HG03558 (cell line): ENCODE data around the gene HDDC3.

Experiments used
- ATAC-seq: cut with Tn5 transposase; IDR thresholded peaks from one replicate; pipeline ENCODE4 v1.9.1; 2021; ENCODE audit warnings: moderate number of reproducible peaks; ENCODE audit not compliant: unreplicated experiment; ENCODE audit errors: extremely low read depth

Gene HDDC3, protein sequence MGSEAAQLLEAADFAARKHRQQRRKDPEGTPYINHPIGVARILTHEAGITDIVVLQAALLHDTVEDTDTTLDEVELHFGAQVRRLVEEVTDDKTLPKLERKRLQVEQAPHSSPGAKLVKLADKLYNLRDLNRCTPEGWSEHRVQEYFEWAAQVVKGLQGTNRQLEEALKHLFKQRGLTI

DNA sequence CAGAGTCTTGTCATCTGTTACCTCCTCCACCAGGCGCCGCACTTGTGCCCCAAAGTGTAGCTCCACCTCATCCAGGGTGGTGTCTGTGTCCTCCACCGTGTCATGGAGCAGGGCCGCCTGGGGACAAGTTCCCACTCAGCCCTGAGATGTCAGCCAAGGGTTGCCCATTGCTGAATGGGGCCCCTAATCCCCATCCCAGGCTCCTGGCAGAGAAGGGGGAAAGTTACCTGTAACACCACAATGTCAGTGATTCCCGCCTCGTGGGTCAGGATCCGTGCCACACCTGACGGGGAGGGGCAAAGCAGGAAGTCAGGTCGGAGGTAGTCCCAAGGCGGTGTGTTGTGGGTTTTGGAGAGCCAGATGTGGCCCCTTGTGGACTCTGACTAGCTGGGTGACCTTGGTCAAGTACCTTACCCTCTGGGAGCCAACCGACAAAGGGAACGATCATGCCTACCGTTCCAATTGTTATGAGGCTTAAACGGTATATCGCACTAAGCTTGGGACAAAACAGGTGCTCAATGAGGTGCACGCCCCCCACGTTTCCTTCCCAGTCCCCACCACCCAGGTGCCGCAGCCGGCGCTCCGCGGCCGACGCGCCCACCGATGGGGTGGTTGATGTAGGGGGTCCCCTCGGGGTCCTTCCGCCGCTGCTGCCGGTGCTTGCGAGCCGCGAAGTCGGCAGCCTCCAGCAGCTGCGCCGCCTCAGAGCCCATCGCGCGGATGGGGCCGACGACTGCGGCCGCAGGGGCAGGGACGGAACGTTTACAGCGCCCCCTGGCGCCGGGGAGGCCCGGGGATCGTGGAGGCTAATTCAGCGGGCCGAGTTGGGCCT lies at the start of gene HDDC3:
Gene HDDC3, minus strand, starts transcription at position 722 of the 832 bp plus-strand sequence. Its CDS starts 9 bp downstream, at position 713.
- ATAC-seq = peak; percentile 36

DNA sequence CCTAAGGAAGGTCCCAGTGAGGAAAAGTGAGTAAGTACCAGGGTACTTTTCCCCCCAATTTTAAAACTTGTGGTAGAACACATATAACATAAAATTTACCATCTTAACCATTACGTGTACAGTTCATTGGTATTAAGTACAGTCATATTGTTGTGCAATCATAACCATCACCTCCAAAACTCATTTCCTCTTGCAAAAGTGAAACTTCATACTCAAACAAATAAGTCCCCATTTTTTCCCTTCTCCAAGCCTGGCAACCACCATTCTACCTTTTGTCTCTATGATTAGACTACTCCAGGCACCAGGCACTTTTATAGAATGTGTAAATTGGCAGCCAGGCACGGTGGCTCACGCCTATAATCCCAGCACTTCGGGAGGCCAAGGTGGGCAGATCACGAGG lies 49.8 kb upstream of the HDDC3 start:
- peak; percentile 17 for ATAC-seq

DNA sequence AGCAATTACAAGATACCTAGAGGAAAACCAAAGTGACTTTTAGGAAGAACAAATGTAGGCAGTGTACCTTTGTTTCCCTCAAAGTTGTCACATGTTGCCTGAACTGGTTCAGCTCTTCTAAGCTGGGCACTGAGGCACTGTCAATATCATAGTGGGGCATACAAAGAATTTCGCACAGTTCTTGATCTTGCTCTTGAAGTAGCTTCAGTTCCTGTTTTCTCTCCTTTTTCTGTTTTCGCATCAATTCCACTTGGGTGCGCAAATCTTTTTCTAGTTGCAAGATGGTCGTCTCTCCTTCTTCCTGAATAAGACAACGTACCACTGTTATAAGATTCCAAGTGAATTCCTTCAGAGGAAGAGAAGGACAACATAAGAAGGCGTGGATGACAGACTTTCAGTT lies 49.3 kb upstream of the HDDC3 start:
- peak; percentile 48 for ATAC-seq

DNA sequence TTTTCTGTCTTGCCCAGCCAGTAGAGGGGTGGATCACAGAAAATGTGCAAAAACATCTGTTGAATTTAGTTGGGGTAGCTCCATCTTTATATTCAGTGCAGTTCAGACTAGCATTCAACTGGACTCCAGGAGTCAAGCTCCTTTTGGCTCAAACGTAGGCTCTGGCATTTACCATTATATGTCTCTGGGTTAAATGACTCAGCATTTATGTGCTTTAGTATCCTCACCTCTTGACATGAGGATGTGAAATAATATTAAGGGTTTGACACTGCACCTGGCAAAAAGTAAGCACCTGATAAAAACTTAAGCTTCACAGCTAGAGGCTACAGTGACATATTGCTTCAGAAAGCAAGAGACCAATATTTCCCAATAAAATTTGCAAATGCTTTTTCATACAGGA lies 47.2 kb upstream of the HDDC3 start:
- ATAC-seq = no peak

DNA sequence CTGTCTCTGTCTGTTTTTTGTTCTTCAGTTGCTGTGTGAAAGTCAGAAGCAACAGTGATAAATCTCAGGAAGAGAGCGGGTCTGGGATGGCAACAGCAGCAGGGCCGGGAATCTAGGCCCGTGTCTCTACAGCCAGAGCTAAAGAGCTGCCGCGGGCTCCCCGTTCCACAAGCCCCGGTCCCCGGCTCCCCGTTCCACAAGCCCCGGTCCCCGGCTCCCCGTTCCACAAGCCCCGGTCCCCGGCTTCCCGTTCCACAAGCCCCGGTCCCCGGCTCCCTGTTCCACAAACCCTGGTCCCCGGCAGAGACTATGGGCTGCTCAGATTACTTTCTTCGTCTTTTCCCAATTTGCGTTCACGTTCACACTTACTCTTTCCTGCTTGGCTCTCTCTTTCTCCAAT lies 41.9 kb upstream of the HDDC3 start:
- ATAC-seq = no peak

DNA sequence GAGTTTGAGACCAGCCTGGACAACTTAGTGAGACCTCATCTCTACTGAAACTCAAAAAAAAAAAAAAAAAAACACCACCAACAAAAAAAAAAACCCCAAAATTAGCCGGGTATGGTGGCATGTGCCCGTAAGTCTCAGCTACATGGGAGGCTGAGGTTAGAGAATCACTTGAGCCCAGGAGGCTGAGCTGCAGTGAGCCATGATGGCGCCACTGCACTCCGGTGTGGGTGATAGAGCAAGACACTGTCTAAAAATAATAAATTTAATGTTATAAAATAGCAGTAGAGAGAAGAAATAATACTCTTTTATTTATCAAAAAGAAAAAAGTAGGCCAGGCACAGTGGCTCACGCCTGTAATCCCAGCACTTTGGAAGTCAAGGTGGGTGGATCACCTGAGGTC lies 39.8 kb upstream of the HDDC3 start:
- no peak for ATAC-seq

DNA sequence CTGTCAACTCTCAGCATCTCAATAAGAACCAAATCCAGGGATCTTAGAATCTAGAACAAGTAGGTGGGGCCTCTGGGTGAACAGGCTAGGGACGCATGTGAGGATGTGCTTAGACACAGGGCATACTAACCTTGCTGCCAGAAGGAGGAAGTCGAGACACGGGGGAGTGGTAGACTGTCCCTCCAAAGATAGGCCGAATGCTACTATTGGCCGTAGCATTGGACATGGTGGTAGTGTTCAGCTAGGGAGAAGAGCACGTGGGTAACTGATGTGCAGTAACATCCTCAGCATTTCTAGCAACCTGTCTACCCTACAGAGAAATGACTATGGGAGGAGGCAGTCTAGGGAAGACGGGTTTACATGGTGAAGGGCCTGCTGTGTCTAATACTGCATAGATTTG lies 37.9 kb upstream of the HDDC3 start:
- ATAC-seq = no peak

DNA sequence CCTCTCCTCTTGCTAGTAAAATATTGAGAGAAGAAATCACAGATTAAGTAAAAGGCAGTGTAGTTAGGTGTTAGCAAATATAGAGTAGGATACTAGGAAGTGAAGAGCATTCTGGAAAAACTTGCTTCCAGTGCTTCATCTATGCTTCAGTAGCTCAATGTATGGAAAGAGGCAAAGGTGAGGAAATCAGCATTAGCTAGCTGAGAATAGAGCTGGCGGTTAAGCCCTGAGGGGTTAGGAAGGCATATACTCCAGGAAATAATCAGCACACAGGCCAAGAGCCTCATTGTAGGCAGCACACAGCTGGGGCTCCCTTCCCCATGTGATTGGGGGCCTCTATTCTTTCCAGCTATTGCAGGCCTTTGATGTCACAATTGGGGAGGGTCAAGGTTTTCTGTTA lies 36.1 kb upstream of the HDDC3 start:
- ATAC-seq = no peak

DNA sequence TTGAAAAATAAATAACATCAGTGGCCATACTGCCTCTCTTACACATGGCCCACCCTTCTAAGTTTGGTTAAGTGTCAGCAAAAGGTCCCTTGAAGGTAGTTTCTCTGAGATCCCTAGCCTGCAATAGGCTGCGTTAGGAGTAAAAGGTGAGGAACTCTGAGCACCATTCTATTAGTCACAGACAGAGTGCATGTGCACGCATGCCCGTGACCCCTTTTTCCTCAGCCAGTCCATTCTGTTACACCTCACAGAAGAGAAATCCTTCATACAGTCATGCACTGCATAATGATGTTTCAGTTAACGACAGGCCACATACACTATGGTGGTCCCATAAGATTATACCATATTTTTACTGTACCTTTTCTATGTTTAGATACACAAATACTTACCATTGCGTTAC lies 34.9 kb upstream of the HDDC3 start:
- no peak for ATAC-seq

DNA sequence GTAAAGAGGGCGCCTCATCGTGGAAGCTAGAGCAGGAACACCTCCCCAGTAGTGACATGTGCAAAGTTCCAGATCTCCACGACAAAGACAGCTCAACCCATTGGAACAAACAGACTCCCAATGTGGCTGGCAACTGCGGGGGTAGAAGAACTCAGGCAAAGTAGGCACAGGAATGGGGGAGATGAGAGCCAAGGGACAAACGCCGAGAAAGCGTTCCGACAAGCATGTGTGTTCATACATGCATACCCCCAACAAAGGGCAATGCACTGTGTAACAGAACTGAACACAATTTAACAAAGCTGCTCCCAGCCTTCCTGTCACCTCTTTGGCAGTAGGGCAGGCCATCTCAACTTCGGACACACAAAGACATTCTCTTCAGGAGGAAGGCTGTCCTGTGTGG lies 33.9 kb upstream of the HDDC3 start:
- ATAC-seq = no peak

DNA sequence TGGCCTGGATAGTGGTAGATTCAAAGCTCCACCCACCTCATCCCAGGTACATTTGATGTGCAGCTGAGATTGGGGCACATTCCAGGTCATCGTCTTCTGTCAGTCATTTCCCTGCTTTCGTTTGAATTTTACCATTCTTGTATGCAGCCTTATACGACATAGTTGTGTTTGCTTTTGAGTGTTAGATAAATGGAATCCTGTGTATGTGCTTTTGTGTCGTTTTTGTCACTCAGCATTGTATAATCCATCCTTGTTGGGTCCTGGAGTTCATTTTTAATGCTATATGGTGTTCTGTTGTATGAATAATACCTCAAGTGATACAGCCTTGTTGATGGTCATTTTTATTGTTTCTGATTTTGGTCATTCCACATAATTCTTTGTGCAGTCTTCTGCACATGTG lies 29.7 kb upstream of the HDDC3 start:
- ATAC-seq = no peak

DNA sequence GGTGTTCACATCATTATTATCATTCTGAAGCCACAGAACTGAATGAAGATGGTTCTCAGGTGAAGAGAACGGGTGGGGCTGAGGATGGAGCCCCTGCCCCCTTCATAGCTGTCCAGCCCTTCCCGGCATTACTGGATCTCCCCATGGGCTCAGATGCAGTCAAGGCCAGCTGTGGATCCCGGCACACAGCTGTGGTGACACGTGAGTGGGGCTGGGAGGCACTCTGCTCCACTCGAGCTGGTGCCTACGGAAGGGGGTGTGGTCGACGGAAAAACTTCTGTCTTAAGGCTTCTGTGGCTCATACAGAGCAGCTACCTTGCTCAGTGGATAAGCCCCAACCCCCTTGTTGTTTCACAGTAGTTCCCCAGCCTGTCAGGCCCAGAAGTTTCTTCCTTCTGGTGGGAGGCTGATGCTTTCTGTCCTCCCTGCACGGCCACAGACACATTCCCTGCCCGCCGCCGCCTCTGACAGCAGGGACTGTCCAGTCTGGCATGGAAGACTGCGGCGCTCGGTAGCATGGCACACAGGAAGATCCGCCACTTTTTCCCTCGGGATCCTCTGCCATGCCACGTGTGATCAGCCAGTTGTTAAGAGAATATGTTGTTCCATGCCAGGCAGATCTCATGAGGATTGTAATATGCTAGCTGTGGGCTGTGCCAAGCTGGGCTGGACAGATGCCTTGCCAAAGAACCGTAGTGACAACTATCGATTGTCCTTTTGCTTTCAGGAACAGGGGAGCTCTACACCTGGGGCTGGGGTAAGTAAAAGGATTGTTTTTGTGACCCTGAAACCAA lies 28.1 kb upstream of the HDDC3 start:
- ATAC-seq = no peak

DNA sequence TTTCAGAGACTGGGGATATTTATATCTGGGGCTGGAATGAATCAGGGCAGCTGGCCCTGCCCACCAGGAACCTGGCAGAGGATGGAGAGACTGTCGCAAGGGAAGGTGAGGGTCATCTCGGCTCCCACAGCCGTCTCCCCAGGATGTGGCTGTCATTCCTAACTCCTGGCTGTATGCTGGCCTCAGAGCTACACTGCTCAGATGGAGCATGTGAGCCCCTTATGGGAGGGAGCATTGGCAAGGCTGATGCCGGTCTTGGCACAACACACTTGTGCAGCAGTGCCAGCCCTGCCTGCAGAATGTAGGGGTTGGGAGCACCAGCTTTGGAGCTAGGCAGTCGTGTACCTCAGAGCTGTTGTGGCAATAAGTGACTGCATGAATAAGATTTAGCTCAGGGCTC lies 27.5 kb upstream of the HDDC3 start:
- no peak for ATAC-seq

DNA sequence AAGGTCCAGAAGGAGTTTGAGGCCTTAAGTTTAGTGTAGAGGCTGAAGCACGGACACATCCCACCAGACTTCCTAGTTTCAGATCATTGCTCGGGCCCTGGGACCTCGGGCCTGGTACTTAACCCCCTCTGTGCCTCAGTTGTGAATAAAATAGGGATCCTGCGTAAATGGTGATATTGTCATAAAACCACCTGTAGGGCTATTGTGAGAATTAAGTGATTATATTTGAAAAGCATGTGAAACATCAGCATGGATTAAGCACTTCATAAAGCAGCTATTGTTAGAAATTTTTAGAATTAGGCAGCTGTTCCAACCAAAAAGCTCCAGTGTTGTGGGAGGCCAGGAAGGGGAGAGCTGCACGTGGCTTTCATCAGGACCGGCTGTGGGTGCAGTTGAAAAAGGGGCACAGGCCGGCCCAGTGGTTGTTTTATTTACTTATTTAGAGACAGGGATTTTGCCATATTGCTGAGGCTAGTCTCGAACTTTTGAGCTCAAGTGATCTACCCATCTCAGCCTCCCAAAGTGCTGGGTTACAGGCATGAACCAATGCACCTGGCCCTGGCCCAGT lies 26.8 kb upstream of the HDDC3 start:
- ATAC-seq = no peak

DNA sequence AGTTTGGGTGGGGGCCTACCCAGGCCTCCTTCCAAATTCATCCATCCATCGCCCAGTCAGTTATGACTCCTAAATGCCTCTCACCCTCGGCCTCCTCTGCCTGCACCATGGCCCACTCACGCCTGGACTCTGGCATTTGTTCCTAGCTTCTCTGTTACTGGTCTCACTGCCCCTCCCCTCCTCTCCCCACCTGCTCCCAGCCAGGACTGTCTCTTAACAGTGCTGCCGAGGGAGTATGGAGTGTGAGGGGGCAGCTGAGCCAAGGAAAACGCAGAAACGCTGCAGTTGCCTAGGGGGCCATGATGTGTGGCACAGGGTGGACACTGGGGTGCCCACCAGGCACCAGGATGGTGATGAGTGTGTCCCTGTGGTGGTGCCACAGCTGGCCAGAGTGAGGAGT lies 25.4 kb upstream of the HDDC3 start:
- ATAC-seq = no peak

DNA sequence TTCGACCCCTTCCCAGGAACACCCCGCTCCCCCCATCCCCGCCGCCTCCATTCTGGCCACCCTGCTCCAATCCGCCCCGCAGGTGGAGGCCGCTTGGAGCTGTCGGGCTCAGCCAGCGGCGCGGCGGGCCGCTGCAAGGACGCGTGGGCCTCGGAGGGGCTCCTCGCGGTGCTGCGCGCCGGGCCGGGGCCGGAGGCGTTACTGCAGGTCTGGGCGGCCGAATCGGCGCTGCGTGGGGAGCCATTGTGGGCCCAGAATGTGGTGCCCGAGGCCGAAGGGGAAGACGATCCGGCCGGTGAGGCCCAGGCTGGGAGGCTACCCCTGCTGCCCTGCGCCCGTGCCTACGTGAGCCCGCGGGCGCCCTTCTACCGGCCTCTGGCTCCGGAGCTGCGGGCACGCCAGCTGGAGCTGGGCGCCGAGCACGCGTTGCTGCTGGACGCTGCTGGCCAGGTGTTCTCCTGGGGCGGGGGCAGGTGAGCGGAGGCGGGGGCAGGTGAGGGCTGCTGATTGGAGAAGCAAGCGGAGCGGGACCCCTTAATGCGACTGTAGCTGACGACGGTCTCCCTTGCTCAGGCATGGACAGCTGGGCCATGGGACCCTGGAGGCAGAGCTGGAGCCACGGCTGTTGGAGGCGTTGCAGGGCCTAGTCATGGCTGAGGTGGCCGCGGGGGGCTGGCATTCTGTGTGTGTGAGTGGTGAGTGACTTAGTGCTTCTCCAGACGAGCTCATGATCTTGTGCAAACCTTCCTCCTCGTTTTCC lies 24.9 kb upstream of the HDDC3 start:
- ATAC-seq = no peak

DNA sequence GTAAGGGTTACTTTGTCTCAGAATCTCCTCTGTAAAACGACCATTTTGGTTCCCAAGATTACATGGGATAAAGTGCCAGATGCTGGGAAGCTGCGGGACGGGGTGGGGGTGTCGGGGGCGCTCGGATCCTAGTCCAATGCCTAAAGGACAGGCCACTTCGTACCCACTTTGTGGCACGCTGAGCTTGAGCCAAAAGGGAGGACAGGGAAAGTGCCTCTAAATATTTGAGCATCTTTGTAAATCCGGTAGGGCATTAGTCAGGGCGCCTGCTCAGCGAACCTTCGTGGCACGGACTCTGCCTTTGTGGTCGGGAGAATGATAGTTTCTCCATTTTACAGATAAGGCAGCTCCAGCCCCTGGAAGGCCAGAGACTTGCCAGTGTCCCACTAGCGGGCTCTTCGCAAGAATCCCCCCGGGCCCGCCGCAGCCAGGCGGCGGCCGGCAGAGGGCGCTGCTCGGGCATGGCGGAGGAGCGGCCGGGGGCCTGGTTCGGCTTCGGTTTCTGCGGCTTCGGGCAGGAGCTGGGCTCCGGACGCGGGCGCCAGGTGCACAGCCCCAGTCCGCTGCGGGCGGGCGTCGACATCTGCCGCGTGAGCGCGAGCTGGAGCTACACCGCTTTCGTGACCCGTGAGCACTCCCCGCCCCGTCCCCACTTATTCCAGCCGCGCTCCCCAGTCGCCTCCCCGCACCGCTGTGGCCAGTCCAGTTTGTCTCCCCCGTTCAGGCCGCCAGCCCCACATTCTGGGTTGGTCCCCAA lies 24.1 kb upstream of the HDDC3 start:
- ATAC-seq = no peak

DNA sequence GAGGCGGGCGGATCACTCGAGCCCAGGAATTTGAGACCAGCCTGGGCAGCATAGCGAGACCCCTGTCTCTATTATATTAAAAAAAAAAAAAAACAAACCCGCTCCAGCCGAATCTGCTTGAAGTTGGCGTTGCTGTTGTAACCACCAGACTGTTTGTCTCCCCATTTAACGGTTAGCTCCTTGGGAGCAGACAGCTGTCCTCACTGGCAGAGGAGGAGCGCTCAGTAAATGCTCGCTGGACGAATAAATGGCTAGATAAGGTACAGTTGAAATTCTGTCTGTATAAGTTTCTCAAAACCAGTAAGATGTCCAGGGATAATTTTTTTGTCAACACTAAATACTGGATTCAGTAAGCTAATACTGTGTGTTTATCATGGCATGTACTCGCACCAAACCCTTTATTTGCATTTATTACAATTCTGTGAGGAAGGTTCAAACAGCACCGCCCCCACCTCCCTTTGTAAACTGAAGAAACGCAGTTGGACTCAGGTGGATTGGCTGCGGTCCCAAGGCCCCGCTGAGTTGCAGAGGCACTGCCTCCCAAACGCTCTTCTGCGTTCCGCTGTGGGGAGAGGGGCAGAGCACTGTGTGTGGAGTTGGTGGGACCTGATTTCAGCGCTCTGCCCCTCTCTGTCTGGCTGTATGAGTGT lies 23.4 kb upstream of the HDDC3 start:
- no peak for ATAC-seq
